PC-9 (cell line): Measurements from ENCODE around the gene NDNF. TPM values are rescaled to one million over a fixed set of nuclear protein-coding genes. Genes with fewer than 3 reads are reported as not detected.

ENCODE experiments used
- BruUV-seq: library from RNA; stranded (reverse); fragments of 400-500 nt; replicated peaks from 2 replicates; lab custom pipeline; 2021; lab: Mats Ljungman, UMichigan
- CTCF ChIA-PET: fragments of 300-600 bp; sonication (Branson Sonifier 250); formaldehyde crosslinking; loops from one replicate; lab custom pipeline; 2022; ENCODE audit warnings: antibody characterized with exemption; lab: Charles Lee
- POLR2A ChIA-PET: fragments of 300-600 bp; sonication (Branson Sonifier 250); formaldehyde crosslinking; loops from one replicate; lab custom pipeline; 2022; ENCODE audit warnings: antibody characterized with exemption; ENCODE audit not compliant: unreplicated experiment; lab: Charles Lee
- DNase-seq, 2 experiments: peaks; one replicate each; pipeline versions ENCODE4 v3.0.0 to v3.0.0-alpha.2; 2015 to 2022; ENCODE audit warnings: mixed read lengths in 1 of 2
- H2AFZ ChIP-seq: fragments of 200-600 bp; sonication (generic); 2 replicates; pipeline ENCODE4 v1.8.1; 2017; ENCODE audit warnings: antibody characterized with exemption
- H3F3A ChIP-seq: fragments of 200-600 bp; sonication (generic); 2 replicates; pipeline ENCODE4 v1.8.1; 2017; ENCODE audit warnings: antibody characterized with exemption, mild to moderate bottlenecking, low read depth; ENCODE audit not compliant: insufficient read depth
- H3K27ac ChIP-seq: fragments of 200-600 bp; sonication (generic); 2 replicates; pipeline ENCODE4 v1.6.1; 2016; ENCODE audit warnings: mixed run types
- H3K27me3 ChIP-seq: fragments of 200-600 bp; sonication (generic); 2 replicates; pipeline ENCODE4 v1.6.1; 2016; ENCODE audit warnings: low read depth, mixed run types; ENCODE audit not compliant: insufficient read depth
- H3K36me3 ChIP-seq: fragments of 200-600 bp; sonication (generic); 2 replicates; pipeline ENCODE4 v1.6.1; 2016; ENCODE audit warnings: low read depth, mixed run types
- H3K4me1 ChIP-seq: fragments of 200-600 bp; sonication (generic); replicated peaks from 2 replicates; pipeline ENCODE4 v1.6.1; 2016; ENCODE audit warnings: mixed run types; ENCODE audit not compliant: insufficient read depth
- H3K4me2 ChIP-seq: fragments of 200-600 bp; sonication (generic); 2 replicates; pipeline ENCODE4 v1.6.1; 2017; ENCODE audit warnings: mixed run types
- H3K4me3 ChIP-seq: fragments of 200-600 bp; sonication (generic); 2 replicates; pipeline ENCODE4 v1.6.1; 2016; ENCODE audit warnings: mixed run types
- H3K79me2 ChIP-seq: fragments of 200-600 bp; sonication (generic); 2 replicates; pipeline ENCODE4 v1.6.1; 2017; ENCODE audit warnings: low read depth, mixed run types
- H3K9me2 ChIP-seq: fragments of 200-600 bp; sonication (generic); 2 replicates; pipeline ENCODE4 v1.8.1; 2017; ENCODE audit warnings: mild to moderate bottlenecking; ENCODE audit not compliant: insufficient read depth
- H3K9me3 ChIP-seq: fragments of 200-600 bp; sonication (generic); 2 replicates; pipeline ENCODE4 v1.8.1; 2016; ENCODE audit warnings: low read depth; ENCODE audit not compliant: insufficient read depth
- H4K20me1 ChIP-seq: fragments of 200-600 bp; sonication (generic); 2 replicates; pipeline ENCODE4 v1.8.1; 2017; ENCODE audit not compliant: insufficient read depth
- EZH2 ChIP-seq: fragments of 200-600 bp; sonication (generic); IDR thresholded peaks from 2 replicates; pipeline ENCODE4 v1.8.0; 2017; ENCODE audit warnings: antibody characterized with exemption, low read depth
- intact Hi-C: fragments of 100-400 bp; cut with micrococcal nuclease; formaldehyde crosslinking; loops from one replicate; pipeline ENCODE4 v1.10.0; 2022; ENCODE audit not compliant: unreplicated experiment
- total RNA-seq: library from RNA; stranded (reverse); gene quantifications from 2 replicates; pipeline ENCODE4 v1.2.3, GENCODE V29; 2021
- TF ChIP-seq, protein P1 (sequence below): fragments of 200-600 bp; sonication (generic); conservative IDR thresholded peaks from 2 replicates; pipeline ENCODE4 v1.6.1; 2017; ENCODE audit warnings: mixed run types, antibody characterized with exemption, mild to moderate bottlenecking, moderate library complexity

The NDNF gene
- total RNA-seq, 1 experiment from 2014 or later: not detected

DNA sequence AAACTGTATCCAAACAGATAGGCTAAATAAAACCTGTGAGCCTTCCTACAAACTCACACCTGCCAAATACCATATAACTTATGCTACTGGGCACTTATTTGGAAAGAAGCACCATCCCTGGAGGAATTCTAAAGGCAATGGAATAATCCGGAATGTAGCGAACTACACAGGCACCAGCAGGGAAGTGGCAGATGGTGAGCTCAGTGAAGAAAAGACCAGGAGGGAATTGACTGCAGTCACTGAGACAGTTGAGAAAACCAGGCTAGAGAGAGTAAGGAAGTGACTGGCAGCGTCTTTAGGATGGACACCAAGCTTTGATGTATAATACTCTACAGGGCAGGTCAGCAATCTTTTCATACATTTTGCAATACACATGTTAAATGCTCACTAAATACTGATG, 16.3 kb downstream of the NDNF start:
- Histone ChIP-seq H3K27me3 (no peaks in the 10 kb centered on the region), H3K9me2 (no peaks in the 10 kb centered on the region), H2AFZ (no peak overlapping the region), H3K4me3 (no peak overlapping the region), H3K79me2 (no peaks in the 10 kb centered on the region), H3F3A (no peaks in the 10 kb centered on the region), H3K4me2 (no peak overlapping the region), H3K4me1 (no peaks in the 10 kb centered on the region), H3K36me3 (no peaks in the 10 kb centered on the region), H4K20me1 (no peaks in the 10 kb centered on the region), H3K27ac (no peak overlapping the region), H3K9me3 (no peaks in the 10 kb centered on the region)
- no peak for DNase-seq
- CTCF ChIA-PET: no interaction called here
- intact Hi-C loops: no loop called here
- POLR2A ChIA-PET: no interaction called here
- BruUV-seq: no TSS peak
- TF ChIP-seq EZH2: no peak
- TF ChIP-seq, protein P1, sequence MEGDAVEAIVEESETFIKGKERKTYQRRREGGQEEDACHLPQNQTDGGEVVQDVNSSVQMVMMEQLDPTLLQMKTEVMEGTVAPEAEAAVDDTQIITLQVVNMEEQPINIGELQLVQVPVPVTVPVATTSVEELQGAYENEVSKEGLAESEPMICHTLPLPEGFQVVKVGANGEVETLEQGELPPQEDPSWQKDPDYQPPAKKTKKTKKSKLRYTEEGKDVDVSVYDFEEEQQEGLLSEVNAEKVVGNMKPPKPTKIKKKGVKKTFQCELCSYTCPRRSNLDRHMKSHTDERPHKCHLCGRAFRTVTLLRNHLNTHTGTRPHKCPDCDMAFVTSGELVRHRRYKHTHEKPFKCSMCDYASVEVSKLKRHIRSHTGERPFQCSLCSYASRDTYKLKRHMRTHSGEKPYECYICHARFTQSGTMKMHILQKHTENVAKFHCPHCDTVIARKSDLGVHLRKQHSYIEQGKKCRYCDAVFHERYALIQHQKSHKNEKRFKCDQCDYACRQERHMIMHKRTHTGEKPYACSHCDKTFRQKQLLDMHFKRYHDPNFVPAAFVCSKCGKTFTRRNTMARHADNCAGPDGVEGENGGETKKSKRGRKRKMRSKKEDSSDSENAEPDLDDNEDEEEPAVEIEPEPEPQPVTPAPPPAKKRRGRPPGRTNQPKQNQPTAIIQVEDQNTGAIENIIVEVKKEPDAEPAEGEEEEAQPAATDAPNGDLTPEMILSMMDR: no peak

DNA sequence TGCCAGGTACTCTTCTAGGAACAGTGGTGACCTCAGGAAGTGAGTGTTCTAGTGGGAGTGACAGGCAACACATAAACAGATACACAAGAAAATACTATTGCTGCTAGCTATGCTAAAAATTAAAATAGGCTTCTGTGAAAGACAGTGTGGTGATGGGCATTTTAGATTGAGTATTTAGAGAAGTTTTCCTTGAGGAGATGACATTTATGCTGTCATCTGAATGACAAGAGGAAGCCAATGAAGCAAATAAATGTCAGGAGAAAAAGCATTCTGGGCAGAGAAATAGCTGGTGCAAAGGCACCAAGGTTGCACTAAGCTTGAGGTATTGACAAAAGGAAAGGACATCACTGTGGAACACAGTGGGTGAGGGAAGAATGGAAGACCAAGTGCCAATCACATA, 18.0 kb downstream of the NDNF start:
- Histone ChIP-seq H3K4me1 (no peaks in the 10 kb centered on the region), H3F3A (no peaks in the 10 kb centered on the region), H3K27ac (no peak overlapping the region), H4K20me1 (no peaks in the 10 kb centered on the region), H3K79me2 (no peaks in the 10 kb centered on the region), H3K4me2 (no peak overlapping the region), H3K9me3 (no peaks in the 10 kb centered on the region), H2AFZ (no peak overlapping the region), H3K27me3 (no peaks in the 10 kb centered on the region), H3K9me2 (no peaks in the 10 kb centered on the region), H3K36me3 (no peaks in the 10 kb centered on the region), H3K4me3 (no peak overlapping the region)
- intact Hi-C loops: no loop called here
- POLR2A ChIA-PET: no interaction called here
- no TSS peak for BruUV-seq
- DNase-seq: no peak
- no peak for TF ChIP-seq EZH2
- TF ChIP-seq, protein P1: no peak
- CTCF ChIA-PET: no interaction called here

DNA sequence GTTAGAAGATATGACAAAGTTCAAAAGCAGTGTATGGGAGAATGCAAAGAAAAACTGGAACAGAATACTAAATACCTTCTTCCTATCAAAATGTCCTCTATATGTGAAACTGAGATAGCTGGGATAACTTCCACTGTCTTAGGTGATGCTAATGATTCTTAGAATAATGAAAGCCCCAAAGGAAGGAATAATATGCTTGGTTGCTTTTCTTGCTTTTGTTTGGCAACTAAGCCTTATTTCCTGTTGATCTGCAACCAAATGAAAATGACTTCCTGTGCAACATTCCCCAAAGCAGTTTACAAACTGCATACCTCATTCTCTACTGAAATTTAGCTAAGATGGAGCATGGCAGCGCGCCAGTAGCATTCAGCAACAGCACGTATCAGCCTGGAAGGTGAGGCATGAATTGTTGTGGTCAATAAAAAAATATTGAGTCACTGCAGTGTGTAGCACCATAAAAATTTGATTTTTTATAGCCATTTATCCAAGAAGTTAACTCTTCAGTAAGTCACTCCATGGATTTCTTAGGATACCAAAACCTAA, 18.7 kb downstream of the NDNF start:
- Histone ChIP-seq H3F3A (no peaks in the 10 kb centered on the region), H3K79me2 (no peaks in the 10 kb centered on the region), H3K4me3 (no peak overlapping the region), H3K4me1 (no peaks in the 10 kb centered on the region), H3K27ac (no peak overlapping the region), H4K20me1 (no peaks in the 10 kb centered on the region), H3K9me3 (no peaks in the 10 kb centered on the region), H3K27me3 (no peaks in the 10 kb centered on the region), H3K9me2 (no peaks in the 10 kb centered on the region), H2AFZ (no peak overlapping the region), H3K36me3 (no peaks in the 10 kb centered on the region), H3K4me2 (no peak overlapping the region)
- TF ChIP-seq, protein P1: no peak
- TF ChIP-seq EZH2: no peak
- intact Hi-C loops: no loop called here
- ChIA-PET CTCF (no interaction called here), POLR2A (no interaction called here)
- no TSS peak for BruUV-seq
- DNase-seq: peak in 1 of 2 experiments; percentile 15
